CD4-positive, alpha-beta T cell treated with Interleukin-15 for 1 hour (primary cell): ENCODE results near the gene ETV1.

Experiments
- DNase-seq: peaks from one replicate; pipeline ENCODE4 v3.0.0-alpha.2; 2020

ETV1 gene

DNA sequence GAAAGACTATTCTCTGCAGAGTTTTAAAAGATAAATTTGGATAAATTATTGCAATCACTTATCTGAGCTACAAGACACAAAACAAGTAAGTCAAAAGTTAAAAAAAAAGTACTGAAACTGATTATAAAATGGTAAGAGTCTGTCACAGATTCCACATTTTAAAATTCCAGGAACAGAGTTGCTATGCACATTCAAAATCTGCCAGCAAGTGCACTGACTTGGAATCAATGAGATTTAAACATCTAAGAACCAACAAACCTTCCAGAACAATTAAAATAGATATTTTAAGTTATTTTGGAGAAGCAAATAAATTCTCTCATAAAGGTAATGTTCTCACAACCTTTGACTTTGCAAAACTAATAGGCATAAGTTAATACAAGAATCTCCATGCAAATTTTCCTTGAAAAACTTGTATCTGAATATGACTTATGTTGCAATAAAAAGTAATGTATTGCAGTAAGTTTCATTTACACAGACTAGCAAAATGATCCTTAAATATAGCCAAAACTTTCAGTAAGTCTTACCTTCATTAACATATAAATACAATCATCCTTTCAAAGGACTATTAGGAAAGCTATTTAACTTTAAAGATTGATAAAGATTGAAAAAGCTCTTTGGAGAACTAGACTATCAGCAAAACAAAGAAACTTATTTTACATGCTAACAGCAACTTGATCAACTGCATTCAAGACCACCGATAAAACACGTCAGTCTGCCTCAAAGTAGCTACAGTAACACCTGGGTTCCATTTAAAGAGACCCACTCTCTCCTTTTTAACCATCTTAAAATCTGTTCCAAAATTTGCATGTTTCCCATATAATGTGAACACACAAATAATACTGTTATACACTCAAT is 4.4 kb downstream of the ETV1 start:
- no peak for DNase-seq

DNA sequence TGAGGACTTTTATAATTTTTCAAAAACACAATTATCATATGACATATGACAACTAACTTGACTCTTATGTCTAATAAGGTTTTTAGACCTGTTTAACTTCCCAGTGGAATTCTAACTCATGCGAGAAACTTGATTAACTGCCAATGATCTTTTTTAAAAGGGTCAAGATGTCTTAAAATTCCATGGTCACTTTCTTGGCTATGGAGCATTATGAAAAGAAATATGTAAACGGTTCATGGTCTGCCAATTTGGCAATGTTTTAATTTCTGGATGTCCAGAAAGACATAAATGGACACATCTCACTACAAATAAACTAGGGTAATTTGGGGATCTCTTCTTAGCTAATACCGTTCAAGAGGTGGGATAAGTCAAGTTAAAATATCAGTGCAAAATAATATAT is 5.4 kb downstream of the ETV1 start:
- no peak for DNase-seq

DNA sequence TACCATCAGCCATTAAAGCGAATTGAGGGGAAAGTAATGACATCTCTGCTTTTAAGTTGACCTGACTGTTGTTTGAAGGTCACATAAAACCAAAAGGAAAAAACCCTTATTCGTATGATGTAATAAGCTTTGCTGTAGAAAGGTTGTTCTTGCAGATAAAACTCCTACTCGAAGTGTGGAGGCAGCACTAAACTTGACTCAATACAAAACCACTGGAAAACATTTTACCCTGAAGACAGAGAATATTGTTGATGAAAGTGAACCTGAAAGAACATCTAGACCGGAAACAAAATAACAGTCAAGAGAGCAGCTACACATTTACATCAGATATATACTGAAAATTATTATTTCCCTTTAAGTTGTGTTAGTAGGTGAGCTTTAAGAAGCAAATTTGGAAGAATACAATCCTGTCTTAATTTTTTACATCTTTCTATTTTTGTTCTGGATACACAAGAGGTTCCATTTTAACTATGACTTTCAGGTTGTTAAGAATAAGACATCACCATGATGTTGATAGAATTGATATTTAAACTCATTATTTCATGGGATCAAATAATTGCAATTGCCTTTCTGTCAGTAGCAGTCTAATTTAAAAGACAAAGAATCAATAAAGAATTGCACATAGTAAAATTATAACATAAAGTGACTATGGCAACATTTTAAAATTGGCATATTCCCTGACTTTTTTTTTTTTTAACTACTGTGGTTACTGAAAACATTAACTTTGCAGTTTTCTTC is 6.4 kb downstream of the ETV1 start:
- DNase-seq, result no peak

DNA sequence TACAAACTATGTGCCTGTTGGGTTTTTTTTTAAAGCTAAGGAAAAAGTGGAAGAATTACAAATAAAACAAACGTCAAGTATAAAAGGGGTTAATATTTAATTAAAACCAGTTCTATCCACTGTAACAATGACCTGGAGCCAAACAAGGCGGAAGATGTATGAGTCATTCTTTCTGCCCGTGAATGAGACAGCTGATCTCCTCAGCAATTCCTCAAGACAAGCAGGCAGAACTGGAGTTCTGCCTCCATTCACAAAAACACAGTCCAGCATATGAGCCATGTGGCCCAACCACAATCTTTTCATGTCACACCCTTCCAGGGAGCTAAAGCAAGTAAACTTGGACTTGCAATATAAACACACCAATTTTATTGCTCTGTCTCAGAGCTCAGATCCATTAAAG is 8.4 kb downstream of the ETV1 start:
- DNase-seq, result no peak

DNA sequence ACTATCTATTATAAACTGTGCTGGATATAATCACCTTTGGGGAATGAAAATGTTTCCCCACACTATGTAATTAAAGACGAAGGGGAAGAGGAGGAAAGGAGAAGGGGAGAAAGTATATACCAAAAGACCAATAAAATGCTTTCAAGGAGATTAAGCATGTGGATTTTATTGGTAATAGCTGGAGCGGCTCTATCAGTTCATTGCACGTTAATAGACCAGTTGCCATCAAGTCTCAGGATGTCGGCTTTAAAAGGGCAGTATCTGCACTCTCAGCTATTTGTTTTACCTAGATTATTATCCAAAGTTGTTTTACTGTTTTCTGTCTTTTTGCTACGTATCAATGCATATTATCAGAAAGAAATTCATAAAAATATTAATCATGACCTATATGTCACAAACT is 9.0 kb downstream of the ETV1 start:
- DNase-seq, result no peak

DNA sequence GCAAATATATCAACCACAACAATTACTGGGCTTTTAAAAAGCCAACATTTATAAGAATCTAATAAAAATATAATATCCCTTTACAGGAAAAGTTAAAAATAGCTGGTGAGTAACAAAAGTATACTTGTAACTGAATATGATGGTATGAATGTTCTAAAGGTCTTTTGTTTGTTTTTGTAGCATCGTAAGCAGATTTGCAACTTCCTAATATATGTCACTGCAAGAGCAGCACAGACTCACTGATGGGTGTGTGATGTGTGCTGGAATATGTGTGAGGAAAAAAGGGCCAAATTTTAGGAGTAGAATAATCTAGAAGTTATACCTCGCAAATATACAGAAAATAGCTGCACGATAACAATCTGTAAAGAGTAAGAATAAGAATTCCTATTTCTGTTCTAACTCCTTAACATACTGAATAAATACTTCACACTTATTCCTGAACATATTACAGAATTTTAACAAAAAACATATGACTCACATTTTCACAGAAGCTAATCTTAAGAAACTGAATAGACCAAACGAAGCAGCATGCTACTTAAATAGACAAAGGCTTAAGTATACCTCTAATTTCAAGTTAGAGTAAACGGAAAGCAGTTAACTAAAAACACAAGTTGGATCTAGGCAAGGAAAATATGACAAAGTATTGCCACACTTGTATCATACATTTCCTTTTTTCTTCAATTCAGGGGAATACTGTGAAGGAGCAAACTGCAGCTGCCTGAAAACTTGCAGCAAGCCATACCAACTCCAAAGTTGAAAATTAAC is 9.6 kb downstream of the ETV1 start:
- DNase-seq, result no peak

DNA sequence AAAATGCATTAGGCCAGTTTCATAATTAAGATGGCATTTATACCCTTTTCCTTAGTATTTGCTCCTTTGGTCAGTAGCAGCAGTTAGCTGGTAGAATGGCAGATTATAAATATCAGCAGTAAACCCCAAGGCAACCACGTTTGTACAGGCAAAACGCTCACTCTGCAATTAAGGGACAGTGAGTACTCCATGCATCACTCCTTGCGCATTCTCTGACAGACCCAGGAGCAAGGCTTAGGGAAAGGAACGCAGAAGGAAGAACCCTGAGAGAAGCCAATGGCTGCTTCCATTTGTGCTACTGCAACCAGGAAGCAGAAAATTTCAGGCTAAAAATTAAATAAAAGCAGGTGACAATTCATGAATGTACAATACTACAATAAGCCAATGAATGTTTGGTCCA is 12.9 kb downstream of the ETV1 start:
- no peak for DNase-seq

DNA sequence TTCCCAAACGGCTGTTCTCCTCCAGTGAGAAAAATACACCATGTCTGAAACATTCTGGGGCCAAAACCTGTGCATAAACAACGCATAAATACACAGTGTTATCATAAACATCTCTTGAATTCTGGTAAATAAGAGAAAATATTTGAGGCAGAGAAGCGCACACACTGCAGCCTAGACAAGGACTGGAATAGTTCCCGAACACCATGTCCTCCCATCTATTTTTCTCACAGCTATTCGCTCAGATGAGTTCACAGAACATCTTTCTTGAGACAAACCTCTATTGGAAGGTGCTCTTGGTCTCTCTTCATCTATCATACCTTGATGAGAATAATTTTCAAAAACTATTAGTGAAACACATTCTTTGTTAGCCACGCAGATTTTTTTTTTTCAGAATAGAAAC is 24.4 kb downstream of the ETV1 start:
- DNase-seq, result no peak

DNA sequence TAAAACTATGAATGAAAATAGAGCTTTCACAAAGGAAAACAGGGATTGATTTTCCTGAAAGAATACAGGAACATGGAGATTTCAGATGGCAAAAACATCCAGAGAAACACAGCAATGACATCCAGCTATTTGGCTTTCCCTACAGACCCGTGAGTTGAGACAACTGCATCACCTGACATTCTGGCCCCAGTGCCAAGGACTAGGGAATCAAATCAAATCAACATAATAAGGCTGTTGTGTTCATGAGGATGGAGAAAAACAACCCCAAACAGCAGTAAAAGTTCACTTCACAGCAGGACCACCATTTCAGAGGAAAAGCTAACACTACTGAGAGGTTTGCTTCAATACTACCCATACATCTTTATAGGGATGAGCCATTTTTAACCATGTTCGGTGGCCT is 25.5 kb downstream of the ETV1 start:
- no peak for DNase-seq

DNA sequence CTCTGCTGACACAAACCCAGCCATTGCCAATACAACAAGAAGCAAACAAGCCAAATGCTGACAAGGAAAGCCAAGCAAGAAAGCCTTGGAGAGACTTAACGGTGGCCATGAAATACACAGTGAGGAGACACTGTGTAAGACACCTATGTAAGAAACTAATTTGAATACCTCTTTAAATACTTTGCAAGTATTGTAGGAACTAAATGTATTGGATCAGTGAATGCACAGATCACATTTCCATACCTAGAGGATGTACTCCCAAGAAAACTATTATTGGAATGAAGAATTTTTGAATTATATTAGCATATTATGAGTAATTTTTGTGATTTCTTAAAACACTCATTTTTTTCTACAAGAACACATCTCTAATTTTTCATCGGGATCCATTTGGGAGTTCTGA is 34.0 kb downstream of the ETV1 start:
- no peak for DNase-seq

DNA sequence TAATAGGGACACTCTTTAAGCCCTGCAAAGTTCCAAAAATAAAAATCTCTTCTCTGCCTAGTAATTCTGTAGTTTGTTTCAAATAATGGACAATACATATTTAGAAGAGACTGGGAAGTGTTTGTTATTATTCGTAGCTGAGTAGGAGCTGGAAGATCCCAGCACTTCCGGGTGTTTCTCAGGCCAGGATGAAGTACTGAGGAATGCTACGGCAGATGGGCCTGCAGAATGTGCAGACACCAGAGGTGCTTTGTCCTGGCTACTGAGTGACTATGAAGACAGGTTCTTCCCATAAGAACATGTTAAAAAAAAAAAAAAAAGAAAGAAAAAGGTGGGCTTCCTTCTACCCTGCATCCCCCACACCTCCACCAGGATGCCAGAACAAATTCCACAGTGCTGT is 36.1 kb downstream of the ETV1 start:
- DNase-seq, result no peak

DNA sequence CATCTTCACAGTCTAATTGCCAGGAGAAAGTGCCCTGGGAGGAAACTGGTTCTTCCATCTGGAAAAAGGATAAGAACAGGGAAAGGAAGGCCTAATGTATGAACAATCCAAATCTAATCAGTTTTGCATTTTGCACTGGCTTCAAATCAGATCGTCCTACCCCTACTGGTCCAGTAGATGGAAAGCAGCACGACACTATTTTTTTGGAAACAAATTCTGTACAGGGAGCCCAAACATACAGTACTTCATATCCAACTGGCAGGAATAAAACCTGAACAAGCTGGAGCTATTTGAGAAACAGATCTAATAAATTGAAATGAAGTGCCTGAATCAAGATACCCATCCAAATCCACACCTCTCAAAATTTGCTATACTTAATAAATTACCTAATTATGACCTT is 36.5 kb downstream of the ETV1 start:
- DNase-seq, result no peak

DNA sequence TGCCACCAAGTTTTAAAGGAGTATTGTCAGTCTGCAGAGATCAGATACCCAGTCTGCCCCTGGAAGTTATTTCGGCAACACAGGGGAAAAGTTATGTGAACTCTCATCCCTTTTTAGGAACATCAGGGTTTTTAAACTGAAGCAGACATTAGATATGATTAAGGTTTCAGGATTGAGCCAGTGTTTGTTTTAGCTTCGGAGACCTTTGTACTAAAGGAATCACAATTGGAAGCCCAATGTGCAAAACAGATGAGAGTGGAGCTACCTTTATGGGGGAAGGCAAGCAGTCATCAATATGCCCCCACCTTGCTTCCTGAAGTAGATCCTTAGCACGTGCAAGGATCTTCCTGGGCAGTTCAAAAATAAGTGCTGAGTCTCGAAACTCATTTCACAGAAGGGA is 39.5 kb downstream of the ETV1 start:
- no peak for DNase-seq

DNA sequence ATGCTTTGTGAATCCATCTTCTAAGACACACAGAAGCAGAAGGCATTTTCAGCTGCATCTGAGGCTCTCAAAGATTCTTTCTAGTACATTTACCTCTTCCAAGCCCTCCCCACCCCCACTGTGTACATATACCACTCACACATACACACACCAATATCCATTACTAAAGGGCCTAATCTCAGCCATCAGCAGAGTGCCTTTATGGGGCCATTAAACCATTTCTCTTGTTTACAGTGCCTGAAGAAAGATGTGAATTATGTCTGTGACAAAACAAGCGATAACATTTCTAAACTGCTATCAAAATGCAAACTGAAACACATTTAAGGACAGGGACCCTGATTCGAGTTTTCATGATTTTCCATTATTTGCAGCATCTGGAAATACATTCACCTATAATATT is 40.0 kb downstream of the ETV1 start:
- DNase-seq, result no peak

DNA sequence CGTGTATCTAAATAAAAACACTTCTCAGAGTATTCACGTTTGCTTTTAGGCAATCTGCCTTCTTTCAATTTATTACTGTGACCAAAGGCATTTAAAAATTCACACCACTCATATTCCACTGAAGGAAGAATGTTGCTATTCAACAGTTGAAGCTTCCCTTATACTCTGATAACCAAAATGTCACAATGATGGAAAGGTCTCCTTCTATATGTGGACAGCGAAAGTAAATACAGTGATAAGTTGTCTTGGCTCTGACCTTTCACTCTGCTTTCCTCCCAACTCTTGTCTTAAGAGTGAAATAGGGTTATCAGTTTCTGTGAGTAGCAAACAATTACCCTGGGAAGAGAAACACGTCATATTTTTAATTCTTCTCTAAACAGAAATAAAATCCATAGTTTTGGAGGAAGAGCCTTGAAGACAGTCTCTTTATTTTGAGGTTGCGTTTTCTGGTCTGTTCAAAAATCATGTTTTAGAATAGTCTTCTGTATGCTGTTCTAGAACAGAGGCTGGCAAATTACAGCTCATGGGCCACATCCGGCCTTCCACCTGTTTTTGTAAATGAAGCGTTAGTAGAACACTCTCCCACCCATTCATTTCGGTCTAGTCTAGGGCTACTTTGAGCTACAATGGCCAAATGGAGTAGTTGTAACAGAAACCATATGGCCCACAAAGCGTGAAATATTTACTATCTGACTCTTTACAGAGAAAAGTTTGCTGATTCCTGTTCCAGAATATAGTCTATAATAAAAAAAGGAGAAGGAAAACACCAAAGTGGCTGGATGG is 41.3 kb downstream of the ETV1 start:
- no peak for DNase-seq

DNA sequence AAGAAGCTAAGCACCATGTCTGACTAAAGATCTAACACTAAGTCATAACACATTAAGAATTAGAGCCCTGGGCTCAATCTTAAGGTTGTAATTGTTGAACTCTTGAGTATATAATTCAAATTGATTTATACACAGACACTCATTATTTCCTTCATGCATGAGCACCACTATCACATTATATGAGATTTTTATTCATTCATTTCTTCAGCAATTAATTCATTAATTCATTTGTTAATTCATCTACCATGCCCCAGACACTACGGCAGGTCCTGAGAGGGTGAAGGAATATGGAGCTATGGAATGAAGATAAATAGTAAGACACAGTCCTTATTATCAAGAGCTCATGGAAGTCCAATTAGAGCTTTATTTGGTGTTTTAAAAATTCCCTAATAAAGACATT is 41.9 kb downstream of the ETV1 start:
- DNase-seq, result no peak

DNA sequence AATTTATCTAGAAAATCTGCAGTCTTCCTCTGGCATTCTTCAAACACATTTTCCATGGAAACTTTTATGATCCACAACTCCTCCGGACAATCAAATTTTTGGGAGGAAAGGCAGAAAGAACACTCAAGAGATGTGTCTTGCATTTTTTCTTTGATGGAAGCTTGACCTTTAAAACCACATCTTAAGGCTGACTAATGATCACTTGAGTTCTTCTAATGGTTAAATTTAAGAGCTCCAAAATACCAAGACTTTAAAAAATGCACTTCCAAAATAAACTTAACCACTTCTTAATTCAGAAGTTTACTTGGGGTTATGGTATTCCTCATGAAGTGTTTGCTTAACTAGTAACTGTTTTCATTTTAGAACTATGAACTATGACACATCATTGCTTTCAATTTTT is 43.3 kb downstream of the ETV1 start:
- no peak for DNase-seq

DNA sequence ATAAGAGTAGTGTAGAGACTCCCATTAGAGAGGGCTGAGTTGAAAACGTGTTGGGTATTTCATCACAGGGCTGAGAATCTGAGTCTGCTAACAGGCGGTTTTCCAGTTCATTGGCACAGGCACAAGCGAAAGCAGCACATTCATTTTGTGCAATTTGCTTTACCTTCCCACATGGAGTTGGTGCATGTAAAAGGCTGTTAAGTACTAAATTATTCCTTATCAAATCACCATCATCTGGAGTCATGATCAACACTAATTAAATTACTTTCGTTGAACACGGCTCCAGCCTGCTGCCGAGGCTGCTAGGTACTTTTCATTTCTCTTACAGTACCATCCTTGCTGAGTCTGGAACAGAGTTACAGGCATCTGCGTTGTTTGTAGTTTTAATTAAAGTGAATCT is 43.8 kb downstream of the ETV1 start:
- DNase-seq, result no peak

DNA sequence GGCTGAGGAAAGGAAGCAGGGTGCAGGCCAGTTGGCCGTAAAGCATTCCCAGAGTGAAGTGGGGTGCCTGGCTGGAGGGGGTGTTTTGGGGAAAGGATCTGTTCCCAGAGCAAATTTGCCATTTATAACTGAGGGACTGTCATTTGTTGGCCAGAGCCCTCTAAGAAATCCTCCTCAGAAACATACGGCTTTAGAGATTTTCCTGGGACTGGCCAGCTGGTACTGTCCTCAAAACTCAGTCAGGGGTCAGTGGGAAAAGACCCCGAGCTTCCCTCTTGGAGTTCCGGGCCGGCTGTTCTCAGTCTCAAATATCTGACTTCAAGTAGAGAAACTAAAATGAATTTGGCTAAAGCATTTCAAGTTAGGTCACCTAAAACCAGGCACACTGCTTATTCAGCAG is 55.9 kb downstream of the ETV1 start:
- no peak for DNase-seq

DNA sequence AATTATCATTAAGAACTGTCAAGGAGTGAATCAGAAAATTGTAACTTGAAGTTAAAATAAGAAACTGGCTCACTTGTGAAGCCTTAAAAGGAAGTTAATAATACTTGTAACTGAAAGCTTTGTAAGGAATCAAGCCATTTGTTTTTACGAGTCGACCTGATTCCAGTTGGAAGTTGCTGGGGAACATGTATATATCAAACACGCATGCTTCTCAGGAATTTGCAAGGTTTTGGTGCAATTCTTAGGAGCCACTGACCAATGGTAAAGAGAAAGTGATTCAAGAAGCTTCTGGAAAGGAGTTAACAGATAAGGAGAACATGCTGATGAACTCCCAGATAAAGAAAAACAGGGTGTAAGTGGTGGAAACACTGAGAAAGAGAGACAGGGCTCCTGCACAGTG is 56.4 kb downstream of the ETV1 start:
- no peak for DNase-seq

DNA sequence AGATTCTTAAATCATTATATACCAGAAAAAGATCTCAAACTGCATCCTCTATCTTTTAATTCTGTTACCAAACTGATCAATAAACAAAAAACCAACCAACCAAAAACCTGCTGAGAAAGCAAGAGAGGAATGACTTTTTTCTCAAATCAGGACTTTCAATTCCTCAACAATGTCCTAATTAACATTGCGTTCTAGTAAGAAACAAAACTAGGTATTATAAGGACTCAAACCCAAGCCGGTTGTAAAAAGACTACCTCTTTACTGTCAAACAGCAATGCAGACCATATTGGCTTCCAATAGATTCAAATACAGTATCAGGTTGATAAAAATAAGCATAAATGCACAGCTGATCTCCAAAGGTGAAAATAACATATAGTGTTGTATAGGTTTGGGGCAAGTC is 57.3 kb downstream of the ETV1 start:
- DNase-seq, result no peak

DNA sequence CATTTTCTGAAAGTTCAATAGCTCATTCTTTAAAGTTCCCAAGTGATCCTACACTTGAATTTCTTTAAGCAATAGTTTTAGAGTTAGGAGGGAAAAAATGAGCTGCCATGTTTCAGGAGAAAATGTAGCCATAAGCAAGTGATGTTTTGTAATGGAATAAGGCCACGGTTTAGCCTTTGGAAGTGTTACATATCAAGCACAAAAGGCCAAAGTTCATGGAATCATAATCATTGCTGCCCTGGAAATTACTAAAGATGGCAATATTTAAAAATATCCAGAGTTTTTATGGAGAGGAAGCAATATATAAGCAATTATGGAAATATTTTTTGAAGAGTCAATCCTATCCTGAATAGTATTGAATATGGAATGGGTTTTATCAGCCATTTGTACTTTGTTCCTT is 68.4 kb downstream of the ETV1 start:
- DNase-seq, result no peak

DNA sequence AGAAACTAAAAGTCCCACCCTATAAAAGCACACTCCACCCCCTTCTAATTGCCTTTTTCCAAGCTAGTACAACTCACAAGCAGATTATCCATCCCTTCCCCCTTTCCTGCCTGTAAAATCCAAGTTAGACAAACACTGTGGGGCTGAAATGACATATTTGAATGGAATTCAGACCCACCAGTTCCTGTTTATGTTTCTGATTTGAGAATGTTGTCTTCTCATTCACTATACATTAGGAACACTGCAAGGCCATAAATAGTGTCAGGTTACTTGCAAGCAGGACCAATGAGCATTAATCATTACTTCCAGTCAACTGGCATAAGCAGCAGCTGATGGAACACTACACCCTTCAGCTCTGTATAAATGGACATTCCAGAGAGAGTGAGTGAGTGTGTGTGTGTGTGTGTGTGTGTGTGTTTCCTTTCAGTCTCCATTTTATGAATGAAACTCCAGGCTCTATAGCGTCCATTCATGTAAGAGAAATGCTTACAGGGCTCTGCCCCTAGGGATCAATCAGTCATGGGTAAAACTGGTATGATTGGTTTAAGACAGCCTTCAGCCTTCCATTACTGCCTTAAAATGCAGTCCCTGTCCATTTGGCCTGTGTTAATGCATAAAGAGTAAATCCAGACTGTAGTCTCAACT is 69.3 kb downstream of the ETV1 start:
- DNase-seq, result no peak
